ENCODE data around the gene CDSN. TPM values are rescaled to one million over a fixed set of nuclear protein-coding genes. Genes with fewer than 3 reads are reported as not detected.

Gene CDSN
- total and polyA plus RNA-seq, 2 of the 8 experiments (the other 6 are each of a cell fraction or from before 2014, with no cell fraction given): not detected

GRCh38 chr6:31125586-31126363 lies 5.5 kb upstream of the CDSN start:
- H3K23me2 ChIP-seq (ENCODE audit: low read depth, low read length): no peaks in the 10 kb centered on the region
- peak overlapping the region; percentile 45; the same call in 1 of the 2 replicates for H4K8ac ChIP-seq (ENCODE audit: extremely low read depth, insufficient read depth, low read length)
- no peak overlapping the region for H3K9ac ChIP-seq (replicated peaks in 1 of 4; ENCODE audit: extremely low read depth in 1 of 4, low read depth in 3 of 4, low read length in 3 of 4)
- no peak overlapping the region for H3K56ac ChIP-seq (replicated peaks; ENCODE audit: insufficient read length, low read depth, low read length)
- H2BK5ac ChIP-seq (ENCODE audit: low read depth, low read length): no peak overlapping the region
- no peaks in the 10 kb centered on the region for H3K9me3 ChIP-seq (ENCODE audit: insufficient read depth in 2 of 2, low read depth in 1 of 2, low read length in 1 of 2)
- H3K36me3 ChIP-seq (ENCODE audit: control insufficient read depth in 2 of 4, insufficient read depth in 4 of 4, low read length in 3 of 4): no peaks in the 10 kb centered on the region
- no peak overlapping the region for H3K27ac ChIP-seq (ENCODE audit: low read depth, low read length)
- H3K4me1 ChIP-seq (replicated peaks in 1 of 4; ENCODE audit: control insufficient read depth in 3 of 4, insufficient read depth in 4 of 4, low read length in 3 of 4): peaks cover 0 to 3% (median 0%) of the 10 kb centered on the region in 4 experiments; a peak in 2 of 7 replicates
- no peak overlapping the region for H3K4me3 ChIP-seq (ENCODE audit: extremely low read depth in 1 of 4, insufficient read depth in 2 of 4, low read depth in 3 of 4, low read length in 4 of 4)
- WGBS, 2 experiments (ENCODE audit: extremely low coverage in 1 of 2, insufficient coverage in 1 of 2, insufficient read length in 1 of 2, insufficient replicate concordance in 2 of 2, low coverage in 1 of 2, low lambda C conversion rate in 2 of 2, missing lambda C conversion rate in 1 of 2): 93% methylated on average over 12 of the region's 12 CpGs; no CpG with 5 or more reads in 1 of the 2 experiments
- TF ChIP-seq CTBP2 (IDR thresholded peaks at IDR 0.05; ENCODE audit: borderline replicate concordance, insufficient read depth, insufficient read length, low read length) (no peak), SP1 (IDR thresholded peaks at IDR 0.05; ENCODE audit: low read depth, low read length) (no peak), CHD2 (IDR thresholded peaks at IDR 0.05; ENCODE audit: low read length) (no peak), POLR2AphosphoS5 (IDR thresholded peaks at IDR 0.05; ENCODE audit: low read depth, low read length) (no peak), RXRA (IDR thresholded peaks at IDR 0.05; ENCODE audit: insufficient read depth, low read depth, low read length) (no peak), GTF2F1 (IDR thresholded peaks at IDR 0.05; ENCODE audit: borderline replicate concordance, low read depth, low read length) (no peak), SRF (IDR thresholded peaks at IDR 0.05; ENCODE audit: low read depth, low read length) (no peak)
- TF ChIP-seq, protein P1, sequence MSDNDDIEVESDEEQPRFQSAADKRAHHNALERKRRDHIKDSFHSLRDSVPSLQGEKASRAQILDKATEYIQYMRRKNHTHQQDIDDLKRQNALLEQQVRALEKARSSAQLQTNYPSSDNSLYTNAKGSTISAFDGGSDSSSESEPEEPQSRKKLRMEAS (IDR thresholded peaks at IDR 0.05): no peak
- POLR2A ChIA-PET (ENCODE audit: partially characterized antibody): interaction anchor here (68.5 kb wide), 1 partner anchor 43 kb away, joined by 2251 read pairs; the partner anchor contains the start of genes CCHCR1, POU5F1, PSORS1C2 and TCF19
- no peak overlapping the region for H3K14ac ChIP-seq (ENCODE audit: insufficient read length)
- H3K4ac ChIP-seq (replicated peaks; ENCODE audit: insufficient read length, low read depth, low read length): no peak overlapping the region
- no peak for FAIRE-seq
- no peaks in the 10 kb centered on the region for H3K79me1 ChIP-seq (ENCODE audit: low read depth, low read length)
- H2AK5ac ChIP-seq (ENCODE audit: low read depth, low read length): no peak overlapping the region; the same call in 1 of the 2 replicates
- no peak for DNase-seq (ENCODE audit: low read depth in 1 of 2, low spot score in 2 of 2)
- H3K79me2 ChIP-seq (ENCODE audit: control insufficient read depth in 1 of 2, insufficient read depth in 2 of 2, low read length in 2 of 2): no peaks in the 10 kb centered on the region
- no peak overlapping the region for H3K18ac ChIP-seq (ENCODE audit: extremely low read depth, low read length)
- H3K27me3 ChIP-seq (replicated peaks in 1 of 4; ENCODE audit: control insufficient read depth in 3 of 4, extremely low read depth in 1 of 4, insufficient read depth in 3 of 4, low read length in 3 of 4): no peaks in the 10 kb centered on the region; a peak in 1 of 7 replicates
- peak overlapping the region; percentile 67 for H4K91ac ChIP-seq (replicated peaks; ENCODE audit: insufficient read length, low read length)
- no peak overlapping the region for H4K5ac ChIP-seq (ENCODE audit: insufficient read length, low read depth, low read length)
- H2BK20ac ChIP-seq (ENCODE audit: low read length): peak overlapping the region; percentile 34; the same call in 1 of the 2 replicates
- H2BK15ac ChIP-seq (ENCODE audit: low read length): peak overlapping the region; percentile 96
- H3K4me2 ChIP-seq (ENCODE audit: insufficient read depth in 1 of 2, low read depth in 2 of 2, low read length in 2 of 2): no peak overlapping the region
- CTCF ChIA-PET (ENCODE audit: partially characterized antibody): interaction anchor here (0.6 to 13.5 kb wide), 11 partner anchors 11 to 447 kb away, joined by 3 to 187 read pairs (median 11); partner anchors contain the start of genes C6orf15, PSORS1C1, PSORS1C2 and TCF19
- H2BK12ac ChIP-seq (ENCODE audit: low read depth, low read length): no peak overlapping the region
- no peak overlapping the region for H2BK120ac ChIP-seq (replicated peaks; ENCODE audit: low read depth, low read length)
- peak overlapping the region; percentile 88; the same call in 1 of the 2 replicates for H2AFZ ChIP-seq (ENCODE audit: low read length)
- H3K23ac ChIP-seq (ENCODE audit: insufficient read length): no peak overlapping the region
- no peaks in the 10 kb centered on the region for H4K20me1 ChIP-seq (replicated peaks in 1 of 2; ENCODE audit: control insufficient read depth in 1 of 2, insufficient read depth in 2 of 2, low read length in 2 of 2)

Measured in H1 (cell line).